ENCODE data around the gene NEK7.

NEK7 gene

GRCh38 chr1:198147216-198147615 is 9.6 kb upstream of the NEK7 start:
- DNase-seq, result no peak

GRCh38 chr1:198150369-198150768 is 6.4 kb upstream of the NEK7 start:
- no peak for DNase-seq

GRCh38 chr1:198151688-198152087 is 5.1 kb upstream of the NEK7 start:
- DNase-seq, result no peak

- no peak for DNase-seq
Measured at GRCh38 chr1:198153103-198153502, 3.7 kb upstream of the NEK7 start.

GRCh38 chr1:198153804-198154203 is 3.0 kb upstream of the NEK7 start:
- no peak for DNase-seq

- DNase-seq, result no peak
Measured at GRCh38 chr1:198155253-198155652, 1.5 kb upstream of the NEK7 start.

- DNase-seq, result no peak
Measured at GRCh38 chr1:198156111-198156744, 570 bp upstream of the NEK7 start.

- DNase-seq, result peak; percentile 89
Measured at GRCh38 chr1:198157241-198157846, 546 bp downstream of the NEK7 start.

- DNase-seq, result no peak
Measured at GRCh38 chr1:198157847-198158725, 1.3 kb downstream of the NEK7 start.

- peak; percentile 96 for DNase-seq
Measured at GRCh38 chr1:198158735-198159589, 2.2 kb downstream of the NEK7 start.

- DNase-seq, result no peak
Measured at GRCh38 chr1:198160222-198160621, 3.4 kb downstream of the NEK7 start.

- DNase-seq, result no peak
Measured at GRCh38 chr1:198160946-198161614, 4.3 kb downstream of the NEK7 start.

- no peak for DNase-seq
Measured at GRCh38 chr1:198161718-198162090, 4.9 kb downstream of the NEK7 start.

GRCh38 chr1:198162091-198162767 is 5.4 kb downstream of the NEK7 start:
- DNase-seq, result no peak

GRCh38 chr1:198165927-198166647 is 9.3 kb downstream of the NEK7 start:
- no peak for DNase-seq

- DNase-seq, result no peak
Measured at GRCh38 chr1:198166900-198167299, 10.1 kb downstream of the NEK7 start.

GRCh38 chr1:198167436-198167934 is 10.7 kb downstream of the NEK7 start:
- DNase-seq, result no peak

GRCh38 chr1:198168227-198168626 is 11.4 kb downstream of the NEK7 start:
- no peak for DNase-seq

GRCh38 chr1:198169672-198170071 is 12.9 kb downstream of the NEK7 start:
- DNase-seq, result no peak

- DNase-seq, result no peak
Measured at GRCh38 chr1:198171667-198172540, 15.1 kb downstream of the NEK7 start.
